Measurements from ENCODE around the gene DLG4.

- no peak for TF ChIP-seq CTCF (tag by site-specific recombination; IDR thresholded peaks at IDR 0.05)
- TF ChIP-seq ATF2 (tag by site-specific recombination; IDR thresholded peaks at IDR 0.05; ENCODE audit: low read depth) = no peak
- no peak for TF ChIP-seq ZNF510 (tag by site-specific recombination; IDR thresholded peaks at IDR 0.05; ENCODE audit: insufficient replicate concordance)
- TF ChIP-seq ZNF529 (tag by site-specific recombination; IDR thresholded peaks at IDR 0.05; ENCODE audit: insufficient replicate concordance) = no peak
- TF ChIP-seq ZNF776 (tag by site-specific recombination; IDR thresholded peaks at IDR 0.05; ENCODE audit: borderline replicate concordance) = no peak; the same call in 1 of the 2 replicates
- TF ChIP-seq, protein P1, sequence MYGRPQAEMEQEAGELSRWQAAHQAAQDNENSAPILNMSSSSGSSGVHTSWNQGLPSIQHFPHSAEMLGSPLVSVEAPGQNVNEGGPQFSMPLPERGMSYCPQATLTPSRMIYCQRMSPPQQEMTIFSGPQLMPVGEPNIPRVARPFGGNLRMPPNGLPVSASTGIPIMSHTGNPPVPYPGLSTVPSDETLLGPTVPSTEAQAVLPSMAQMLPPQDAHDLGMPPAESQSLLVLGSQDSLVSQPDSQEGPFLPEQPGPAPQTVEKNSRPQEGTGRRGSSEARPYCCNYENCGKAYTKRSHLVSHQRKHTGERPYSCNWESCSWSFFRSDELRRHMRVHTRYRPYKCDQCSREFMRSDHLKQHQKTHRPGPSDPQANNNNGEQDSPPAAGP (tag by site-specific recombination; IDR thresholded peaks at IDR 0.05) = no peak
- no peak for TF ChIP-seq ZFP3 (tag by site-specific recombination; IDR thresholded peaks at IDR 0.05; ENCODE audit: low read depth)
Measured at GRCh38 chr17:7175330-7175733, 44.3 kb downstream of the DLG4 start.

Data from HEK293 (cell line).